Measurements from ENCODE around the gene KATNB1. TPM values are rescaled to one million over a fixed set of nuclear protein-coding genes. Genes with fewer than 3 reads are reported as not detected.

The KATNB1 gene
- total RNA-seq, 1 experiment from 2014 or later, result 60.4 TPM

GRCh38 chr16:57760357-57761160, 25.0 kb downstream of the KATNB1 start:
- H3K27me3 Mint-ChIP-seq (ENCODE audit: low read depth), result no peaks in the 10 kb centered on the region
- H3K36me3 Mint-ChIP-seq, result peaks cover 2% of the 10 kb centered on the region; the same call in 1 of the 2 replicates
- peak overlapping the region; percentile 83 for H3K27ac Mint-ChIP-seq
- ChIA-PET CTCF (interaction anchor here (0.7 to 2.9 kb wide), 15 partner anchors 9 to 268 kb away, joined by 3 to 18 read pairs (median 4); partner anchors contain the start of gene KATNB1), POLR2A (interaction anchor here (0.7 kb wide), 1 partner anchor 15 kb away, joined by 3 read pairs; no protein-coding TSS in a partner anchor)
- TF ChIP-seq ZMAT4 (CRISPR knock-in tag; IDR thresholded peaks at IDR 0.05) (no peak), NFATC4 (CRISPR knock-in tag; IDR thresholded peaks at IDR 0.05) (no peak), USF2 (CRISPR knock-in tag; IDR thresholded peaks at IDR 0.05) (peak; percentile 9; the same call in 1 of the 2 replicates), RELA (CRISPR knock-in tag; IDR thresholded peaks at IDR 0.05; ENCODE audit: borderline replicate concordance) (0 out of 2 replicates have a peak, but pooled peaks have one; percentile 50), ZNF423 (CRISPR knock-in tag; IDR thresholded peaks at IDR 0.05) (no peak), FOXK1 (CRISPR knock-in tag; IDR thresholded peaks at IDR 0.05) (no peak), FOXP1 (CRISPR knock-in tag; IDR thresholded peaks at IDR 0.05; ENCODE audit: borderline replicate concordance) (no peak), STAT6 (CRISPR knock-in tag; conservative IDR thresholded peaks at IDR 0.05; ENCODE audit: low read depth) (no peak), PREB (CRISPR knock-in tag; IDR thresholded peaks at IDR 0.05; ENCODE audit: borderline replicate concordance) (no peak), ZNF396 (CRISPR knock-in tag; IDR thresholded peaks at IDR 0.05; ENCODE audit: borderline replicate concordance) (no peak), GTF2I (CRISPR knock-in tag; conservative IDR thresholded peaks at IDR 0.05) (no peak), MXD4 (CRISPR knock-in tag; IDR thresholded peaks at IDR 0.05; ENCODE audit: borderline replicate concordance) (no peak), FOXP4 (CRISPR knock-in tag; IDR thresholded peaks at IDR 0.05) (peak; percentile 11; the same call in 1 of the 2 replicates), ZNF121 (CRISPR knock-in tag; IDR thresholded peaks at IDR 0.05) (no peak), MAX (CRISPR knock-in tag; IDR thresholded peaks at IDR 0.05) (no peak; the same call in 1 of the 2 replicates), EMX1 (CRISPR knock-in tag; IDR thresholded peaks at IDR 0.05) (no peak), ZBTB43 (CRISPR knock-in tag; IDR thresholded peaks at IDR 0.05) (no peak)
- no peaks in the 10 kb centered on the region for H3K9me3 Mint-ChIP-seq
- H3K4me3 Mint-ChIP-seq, result no peak overlapping the region
- DNase-seq (ENCODE audit: low spot score) (peak; percentile 29), ATAC-seq (no peak)
- H3K4me1 Mint-ChIP-seq, result peaks cover 20% of the 10 kb centered on the region
